Suppressor macrophage treated with lipopolysaccharide for 4 hours (primary cell): Measurements from ENCODE around the gene CCDC102A.
A peak's percentile ranks its signal among the peaks of the same experiment; 100 is the strongest.
"Not testable (repeated sequence)": the region's sequence is repeated elsewhere in the genome, so short reads cannot be mapped to it uniquely, and the experiment has no call there.

ENCODE experiments used
- DNase-seq: peaks from one replicate; pipeline ENCODE4 v3.0.0-alpha.2; 2020

Gene CCDC102A

GRCh38 chr16:57536306-57537193 lies at the start of gene CCDC102A:
Gene CCDC102A (minus strand): TSS chr16:57536571. CDS start chr16:57529177, 7,394 bp downstream.
- no peak for DNase-seq

GRCh38 chr16:57585051-57585687 lies 48.8 kb upstream of the CCDC102A start:
- DNase-seq = no peak

GRCh38 chr16:57579361-57579665 lies 42.9 kb upstream of the CCDC102A start:
- DNase-seq = no peak

GRCh38 chr16:57578521-57579360 lies 42.4 kb upstream of the CCDC102A start:
- DNase-seq = no peak

GRCh38 chr16:57577691-57578224 lies 41.4 kb upstream of the CCDC102A start:
- no peak for DNase-seq

GRCh38 chr16:57577214-57577613 lies 40.8 kb upstream of the CCDC102A start:
- no peak for DNase-seq

- DNase-seq = peak; percentile 84
These were observed 40.1 kb upstream of the CCDC102A start for GRCh38 chr16:57576429-57576870.

GRCh38 chr16:57575468-57576277 lies 39.3 kb upstream of the CCDC102A start:
- no peak for DNase-seq

- no peak for DNase-seq
These were observed 38.5 kb upstream of the CCDC102A start for GRCh38 chr16:57574646-57575467.

- DNase-seq = no peak
These were observed 37.7 kb upstream of the CCDC102A start for GRCh38 chr16:57574086-57574485.

- DNase-seq = peak; percentile 52
These were observed 36.8 kb upstream of the CCDC102A start for GRCh38 chr16:57572978-57573728.

GRCh38 chr16:57571098-57571497 lies 34.7 kb upstream of the CCDC102A start:
- no peak for DNase-seq

GRCh38 chr16:57570301-57571070 lies 34.1 kb upstream of the CCDC102A start:
- no peak for DNase-seq

- DNase-seq = no peak
These were observed 33.1 kb upstream of the CCDC102A start for GRCh38 chr16:57569306-57569946.

- not testable (repeated sequence) for DNase-seq
These were observed 32.4 kb upstream of the CCDC102A start for GRCh38 chr16:57568772-57569171.

- no peak for DNase-seq
These were observed 31.9 kb upstream of the CCDC102A start for GRCh38 chr16:57568173-57568678.

GRCh38 chr16:57567691-57568090 lies 31.3 kb upstream of the CCDC102A start:
- no peak for DNase-seq

GRCh38 chr16:57566436-57566835 lies 30.1 kb upstream of the CCDC102A start:
- DNase-seq = no peak

- DNase-seq = no peak
These were observed 29.1 kb upstream of the CCDC102A start for GRCh38 chr16:57565461-57565860.
